ENCODE data around the gene CAMK1. TPM values are rescaled to one million over a fixed set of nuclear protein-coding genes. Genes with fewer than 3 reads are reported as not detected.

Gene CAMK1
- total and polyA plus RNA-seq, 9 of the 15 experiments (the other 6 are each of a cell fraction or from before 2014, with no cell fraction given), result 0.23 to 10.7 (median 6.0) TPM

- TF ChIP-seq KDM5B (IDR thresholded peaks at IDR 0.05; ENCODE audit: insufficient replicate concordance, low read depth, low read length) (no peak), TCFL5 (CRISPR knock-in tag; conservative IDR thresholded peaks at IDR 0.05) (no peak), NFIC (IDR thresholded peaks at IDR 0.05) (no peak), CBFB (CRISPR knock-in tag; IDR thresholded peaks at IDR 0.05) (no peak), NCOA2 (IDR thresholded peaks at IDR 0.05; ENCODE audit: partially characterized antibody in 2 of 2) (no peak), PHF8 (IDR thresholded peaks at IDR 0.05; ENCODE audit: borderline replicate concordance, low read length) (no peak)
Observed at GRCh38 chr3:9781551-9781950, 11.8 kb upstream of the CAMK1 start (continued).

GRCh38 chr3:9780910-9781309 lies 11.2 kb upstream of the CAMK1 start:
- in situ Hi-C loops (cut with MboI), result no loop called here
- no peaks in the 10 kb centered on the region for H4K20me1 ChIP-seq (replicated peaks; ENCODE audit: control insufficient read depth, insufficient read depth, low read length)
- FAIRE-seq (no peak), ATAC-seq (no peak), DNase-seq (ENCODE audit: extremely low read depth in 1 of 4, low spot score in 3 of 4) (no peak)
- no peaks in the 10 kb centered on the region for H3K79me2 ChIP-seq (ENCODE audit: control insufficient read depth, insufficient read depth, low read length)
- H2AFZ ChIP-seq (ENCODE audit: low read depth, low read length), result no peak overlapping the region
- no peak overlapping the region for H3K4me2 ChIP-seq (ENCODE audit: insufficient read depth, low read length)
- H3K36me3 ChIP-seq (ENCODE audit: control insufficient read depth, insufficient read depth, low read length), result peaks cover 48% of the 10 kb centered on the region
- H3K27me3 ChIP-seq (ENCODE audit: control insufficient read depth in 2 of 2, insufficient read depth in 2 of 2, low read length in 2 of 2), result no peaks in the 10 kb centered on the region
- no peak overlapping the region for H3K4me3 ChIP-seq
- intact Hi-C loops (cut with micrococcal nuclease), result loop anchor here (5.0 kb wide), 1 partner anchor 151 kb away; the partner anchor contains the start of gene CRELD1
- no TSS peak for BruUV-seq (replicated peaks)
- TF ChIP-seq CREB5 (CRISPR knock-in tag; IDR thresholded peaks at IDR 0.05) (no peak), CBX2 (IDR thresholded peaks at IDR 0.05; ENCODE audit: insufficient read depth, low read length, poor library complexity, severe bottlenecking) (no peak), ZNF76 (CRISPR knock-in tag; IDR thresholded peaks at IDR 0.05; ENCODE audit: borderline replicate concordance) (no peak), SNAPC5 (CRISPR knock-in tag; IDR thresholded peaks at IDR 0.05) (no peak), GABPB2 (CRISPR knock-in tag; conservative IDR thresholded peaks at IDR 0.05) (no peak), USF2 (CRISPR knock-in tag; IDR thresholded peaks at IDR 0.05) (no peak), PYGO2 (tag; IDR thresholded peaks at IDR 0.05) (no peak), ZNF316 (IDR thresholded peaks at IDR 0.05) (no peak), TAF9B (IDR thresholded peaks at IDR 0.05; ENCODE audit: partially characterized antibody) (no peak), PHF8 (IDR thresholded peaks at IDR 0.05; ENCODE audit: borderline replicate concordance, low read length) (no peak), RUNX1 (IDR thresholded peaks at IDR 0.05; ENCODE audit: low read depth) (no peak), DNMT1 (IDR thresholded peaks at IDR 0.05) (no peak), RBM39 (optimal IDR thresholded peaks at IDR 0.05; ENCODE audit: low read depth, low read length) (no peak), SETDB1 (IDR thresholded peaks at IDR 0.05; ENCODE audit: low read length) (no peak), SMAD2 (IDR thresholded peaks at IDR 0.05; ENCODE audit: low read depth, low read length) (no peak), MCM3 (IDR thresholded peaks at IDR 0.05) (no peak)
- 80% methylated on average over 4 of the region's 4 CpGs for WGBS (ENCODE audit: insufficient coverage, low coverage, missing lambda C conversion rate)
- no peak overlapping the region for H3K27ac ChIP-seq (ENCODE audit: extremely low read depth, low read depth, low read length)
- H3K9ac ChIP-seq (ENCODE audit: insufficient read depth in 1 of 2, low read depth in 2 of 2, low read length in 2 of 2), result no peak overlapping the region
- peaks cover 22 to 25% of the 10 kb centered on the region in 2 experiments for H3K4me1 ChIP-seq (replicated peaks in 1 of 2; ENCODE audit: control insufficient read depth in 2 of 2, insufficient read depth in 2 of 2, low read length in 2 of 2)
- H3K9me3 ChIP-seq (replicated peaks; ENCODE audit: control insufficient read depth, insufficient read depth, low read depth, low read length), result no peaks in the 10 kb centered on the region
- no peaks in the 10 kb centered on the region for H3K9me1 ChIP-seq (ENCODE audit: control insufficient read depth, insufficient read depth, low read length)
- CTCF ChIA-PET (ENCODE audit: low intra/inter-chr PET ratio), result no interaction called here
- POLR2A ChIA-PET, result interaction anchor here (0.8 to 1.6 kb wide), 5 partner anchors 9 to 52 kb away, joined by 3 to 8 read pairs (median 5); partner anchors contain the start of genes ARPC4 and BRPF1
